Iris pigment epithelial cell (primary cell): ENCODE results near the gene ADAMTS19.
A peak's percentile ranks its signal among the peaks of the same experiment; 100 is the strongest.

Source experiments
- DNase-seq: peaks from one replicate; pipeline ENCODE4 v3.0.0-alpha.2; 2011; ENCODE audit warnings: low read depth

ADAMTS19 gene

DNA sequence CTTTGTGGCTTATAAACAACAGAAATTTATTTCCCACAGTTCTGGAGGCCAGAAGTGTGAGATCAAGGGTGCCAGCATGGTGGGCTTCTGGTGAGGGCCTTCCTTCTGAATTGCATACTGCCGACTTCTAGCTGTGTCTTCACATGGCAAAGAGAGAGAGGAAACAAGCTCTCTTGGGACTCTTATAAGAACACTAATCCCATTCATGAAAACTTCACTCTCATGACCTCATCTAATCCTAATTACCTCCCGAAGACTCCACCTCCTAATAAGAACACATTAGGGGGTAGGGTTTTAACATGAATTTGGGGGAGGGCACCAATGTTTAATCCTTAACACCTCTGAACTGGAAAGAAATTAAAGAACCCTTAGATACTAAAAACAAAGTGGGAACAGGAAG lies 211.9 kb downstream of the ADAMTS19 start:
- no peak for DNase-seq

DNA sequence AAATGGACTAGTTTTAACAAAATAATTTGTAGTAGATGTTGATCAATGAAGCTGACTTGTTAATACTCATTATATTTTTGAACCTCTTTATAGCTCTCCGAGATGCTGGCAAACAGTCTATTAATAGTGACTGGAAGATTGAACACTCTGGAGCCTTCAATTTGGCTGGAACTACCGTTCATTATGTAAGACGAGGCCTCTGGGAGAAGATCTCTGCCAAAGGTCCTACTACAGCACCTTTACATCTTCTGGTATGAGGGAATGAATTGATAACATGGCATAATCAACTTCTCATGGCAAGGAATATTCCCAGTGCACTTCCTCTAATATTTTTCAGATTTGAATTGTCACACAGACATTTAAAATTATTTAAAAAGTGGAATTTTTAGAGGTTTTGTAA lies 219.6 kb downstream of the ADAMTS19 start:
- DNase-seq, result no peak

GRCh38 chr5:129687941-129688340 lies 227.8 kb downstream of the ADAMTS19 start:
- DNase-seq, result no peak

GRCh38 chr5:129689045-129689444 lies 228.9 kb downstream of the ADAMTS19 start:
- DNase-seq, result no peak

- DNase-seq, result no peak
Observed at GRCh38 chr5:129691220-129691619, 231.1 kb downstream of the ADAMTS19 start.

- no peak for DNase-seq
Observed at GRCh38 chr5:129696636-129697035, 236.5 kb downstream of the ADAMTS19 start.

DNA sequence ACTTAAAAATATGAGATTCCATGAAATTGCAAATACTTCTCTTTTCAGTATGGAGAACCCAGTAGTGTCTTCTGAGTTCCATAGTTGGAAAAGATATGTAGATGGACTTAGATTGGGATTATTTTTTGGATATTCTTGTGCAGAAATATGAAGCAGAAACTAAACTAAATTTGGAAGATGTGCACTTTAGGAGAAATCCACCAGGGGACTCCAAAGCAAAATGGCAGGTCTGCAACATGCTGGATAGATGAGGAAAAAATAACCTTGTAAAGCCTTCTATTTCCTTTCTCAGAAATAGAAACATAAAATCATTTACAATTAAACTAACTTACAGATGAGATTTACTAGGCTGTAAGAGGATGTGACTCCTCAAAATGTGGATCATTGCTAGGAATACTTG lies 238.6 kb downstream of the ADAMTS19 start:
- DNase-seq, result peak; percentile 6

DNA sequence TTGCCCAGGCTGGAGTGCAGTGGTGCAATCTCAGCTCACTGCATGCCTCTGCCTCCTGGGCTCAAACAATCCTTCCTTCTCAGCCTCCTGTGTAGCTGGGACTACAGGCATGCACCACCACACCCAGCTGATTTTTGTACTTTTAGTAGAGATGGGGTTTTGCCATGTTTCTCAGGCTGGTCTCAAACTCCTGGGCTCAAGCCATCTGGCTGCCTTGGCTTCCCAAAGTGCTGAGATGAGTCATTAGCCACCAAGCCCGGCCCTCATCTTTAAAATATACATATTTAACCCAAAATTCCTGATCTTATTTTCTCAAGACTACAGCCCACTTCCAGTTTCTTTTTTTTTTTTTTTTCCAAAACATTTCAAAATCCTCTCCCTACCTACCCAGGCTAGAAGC lies 256.1 kb downstream of the ADAMTS19 start:
- no peak for DNase-seq

DNA sequence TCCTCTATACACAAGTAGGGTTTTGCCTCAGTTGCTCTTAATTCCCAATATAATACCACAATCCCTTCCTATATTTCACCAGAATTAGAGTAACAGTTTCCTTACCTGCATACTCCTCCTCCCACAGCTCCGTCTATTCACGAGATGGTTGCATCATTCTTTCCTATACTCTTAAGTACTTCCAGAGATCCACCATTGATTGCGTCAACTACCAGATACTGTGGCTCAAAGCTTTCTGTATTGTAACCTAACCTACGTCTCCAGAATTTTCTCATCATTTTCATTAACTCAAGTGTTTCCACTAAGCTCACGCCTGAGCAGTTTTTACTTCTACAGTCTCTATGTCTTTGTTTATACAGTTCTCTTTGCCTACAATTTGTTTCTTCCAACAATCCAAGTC lies 256.6 kb downstream of the ADAMTS19 start:
- no peak for DNase-seq

- DNase-seq, result no peak
Observed at GRCh38 chr5:129717751-129718310, 257.7 kb downstream of the ADAMTS19 start.

GRCh38 chr5:129718471-129719090 lies 258.5 kb downstream of the ADAMTS19 start:
- no peak for DNase-seq

DNA sequence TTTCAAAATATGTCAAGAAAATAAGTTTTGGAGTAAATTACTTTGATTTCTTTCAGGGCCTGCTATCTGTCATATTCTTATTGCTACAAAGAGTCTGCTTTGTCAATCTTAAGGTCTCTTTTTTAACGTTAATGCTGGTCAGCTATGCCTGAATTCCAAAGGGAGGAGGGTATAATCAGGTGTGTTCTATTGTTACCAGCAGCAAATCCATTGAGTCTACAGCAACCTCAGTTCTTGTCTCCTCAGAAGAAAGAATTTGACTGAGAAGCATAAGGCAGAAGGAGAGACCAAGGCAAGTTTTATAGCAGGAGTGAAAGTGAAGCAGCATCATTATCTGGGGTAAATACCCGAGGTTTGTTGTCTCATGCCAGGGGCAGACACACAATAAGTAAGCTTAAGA lies 264.1 kb downstream of the ADAMTS19 start:
- no peak for DNase-seq

GRCh38 chr5:129724647-129725046 lies 264.5 kb downstream of the ADAMTS19 start:
- no peak for DNase-seq

- no peak for DNase-seq
Observed at GRCh38 chr5:129739773-129740172, 279.7 kb downstream of the ADAMTS19 start.

DNA sequence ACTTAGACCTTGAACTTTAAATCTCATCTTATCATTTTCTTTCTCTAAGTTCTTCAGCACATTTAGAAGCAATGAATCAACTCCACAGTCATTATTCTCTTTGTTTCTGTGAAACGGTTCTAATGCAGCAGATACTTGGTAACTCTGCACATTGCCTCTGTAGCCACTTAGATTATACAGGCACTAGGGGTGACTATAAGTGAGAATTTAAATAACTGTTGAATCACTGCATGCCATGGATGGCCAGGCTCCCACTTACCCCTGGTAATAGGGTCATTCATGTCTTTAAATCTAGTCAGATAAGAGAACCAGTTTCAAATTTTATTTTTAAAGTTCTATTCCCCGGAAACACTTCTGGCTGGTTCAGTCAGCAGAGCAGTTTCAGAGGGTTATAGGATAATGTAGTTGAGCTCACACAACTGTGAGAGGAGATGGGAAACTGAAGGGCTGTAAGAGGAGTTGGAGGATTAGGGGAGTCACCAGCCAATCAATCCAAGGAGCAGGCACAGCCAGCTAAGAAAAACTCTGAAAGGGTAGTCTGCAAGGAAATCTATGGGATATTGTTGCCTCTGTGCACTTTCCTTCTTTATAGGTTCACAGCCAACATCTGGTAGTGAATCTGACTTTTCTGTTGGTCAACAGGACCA lies 283.6 kb downstream of the ADAMTS19 start:
- DNase-seq, result no peak

GRCh38 chr5:129745997-129746396 lies 285.9 kb downstream of the ADAMTS19 start:
- no peak for DNase-seq

DNA sequence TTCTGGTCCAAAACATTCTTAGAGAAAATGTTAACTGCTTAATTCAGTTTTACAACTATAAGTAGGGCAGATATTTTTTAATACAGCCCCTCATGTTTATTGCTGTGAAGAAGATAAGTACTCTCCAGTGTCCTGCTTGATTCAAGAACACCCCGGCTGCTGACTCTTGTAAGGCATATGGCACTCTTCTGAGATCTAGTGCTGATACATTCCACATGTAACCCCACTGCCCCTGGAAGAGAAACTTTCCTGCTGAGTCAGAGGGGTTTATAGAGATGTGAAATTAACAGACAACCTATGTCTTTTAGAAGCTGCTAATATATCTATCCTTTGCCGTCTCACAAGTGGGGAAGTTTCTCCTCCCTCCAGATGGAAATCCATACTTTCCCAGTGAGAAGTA lies 286.8 kb downstream of the ADAMTS19 start:
- DNase-seq, result peak; percentile 18

- DNase-seq, result no peak
Observed at GRCh38 chr5:129747572-129748407, 287.7 kb downstream of the ADAMTS19 start, which contains the start of gene MINAR2. Gene MINAR2, plus strand, starts transcription at chr5:129748094. Its CDS starts 97 bp downstream, at chr5:129748191.

GRCh38 chr5:129748913-129749880 lies 289.1 kb downstream of the ADAMTS19 start:
- no peak for DNase-seq

GRCh38 chr5:129760636-129761325 lies 300.7 kb downstream of the ADAMTS19 start:
- DNase-seq, result no peak

- no peak for DNase-seq
Observed at GRCh38 chr5:129763651-129764050, 303.6 kb downstream of the ADAMTS19 start.
